ENCODE results near the gene GABRG3.

DNA sequence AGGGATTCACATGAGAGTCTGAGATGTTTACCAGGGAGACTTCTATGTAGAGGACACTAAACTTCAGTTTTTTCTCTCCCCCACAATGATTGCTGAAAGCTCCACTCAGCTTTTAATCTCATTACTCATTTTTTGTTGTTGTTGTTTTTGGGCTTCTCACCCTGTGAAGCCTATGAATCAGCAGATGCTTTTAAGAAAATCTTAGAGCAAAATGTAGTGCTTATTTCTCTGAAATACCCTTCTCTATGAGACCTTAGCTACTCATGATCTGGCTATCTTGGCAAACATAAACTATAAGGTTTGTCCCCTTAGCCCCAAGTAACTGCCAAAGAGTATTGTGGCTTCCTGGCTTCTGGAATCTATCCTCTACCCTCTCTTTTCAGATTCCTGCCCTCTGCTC is 590.8 kb downstream of the GABRG3 start:
- TF ChIP-seq, protein P1, sequence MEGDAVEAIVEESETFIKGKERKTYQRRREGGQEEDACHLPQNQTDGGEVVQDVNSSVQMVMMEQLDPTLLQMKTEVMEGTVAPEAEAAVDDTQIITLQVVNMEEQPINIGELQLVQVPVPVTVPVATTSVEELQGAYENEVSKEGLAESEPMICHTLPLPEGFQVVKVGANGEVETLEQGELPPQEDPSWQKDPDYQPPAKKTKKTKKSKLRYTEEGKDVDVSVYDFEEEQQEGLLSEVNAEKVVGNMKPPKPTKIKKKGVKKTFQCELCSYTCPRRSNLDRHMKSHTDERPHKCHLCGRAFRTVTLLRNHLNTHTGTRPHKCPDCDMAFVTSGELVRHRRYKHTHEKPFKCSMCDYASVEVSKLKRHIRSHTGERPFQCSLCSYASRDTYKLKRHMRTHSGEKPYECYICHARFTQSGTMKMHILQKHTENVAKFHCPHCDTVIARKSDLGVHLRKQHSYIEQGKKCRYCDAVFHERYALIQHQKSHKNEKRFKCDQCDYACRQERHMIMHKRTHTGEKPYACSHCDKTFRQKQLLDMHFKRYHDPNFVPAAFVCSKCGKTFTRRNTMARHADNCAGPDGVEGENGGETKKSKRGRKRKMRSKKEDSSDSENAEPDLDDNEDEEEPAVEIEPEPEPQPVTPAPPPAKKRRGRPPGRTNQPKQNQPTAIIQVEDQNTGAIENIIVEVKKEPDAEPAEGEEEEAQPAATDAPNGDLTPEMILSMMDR (IDR thresholded peaks at IDR 0.05): no peak
- no peak for TF ChIP-seq POLR2A (IDR thresholded peaks at IDR 0.05)
- TF ChIP-seq POLR2AphosphoS5 (IDR thresholded peaks at IDR 0.05; ENCODE audit: insufficient read depth in 1 of 2, low read depth in 1 of 2): no peak

All from vagina (tissue), 2 donors.